Measurements from ENCODE around the gene ADGB.

DNA sequence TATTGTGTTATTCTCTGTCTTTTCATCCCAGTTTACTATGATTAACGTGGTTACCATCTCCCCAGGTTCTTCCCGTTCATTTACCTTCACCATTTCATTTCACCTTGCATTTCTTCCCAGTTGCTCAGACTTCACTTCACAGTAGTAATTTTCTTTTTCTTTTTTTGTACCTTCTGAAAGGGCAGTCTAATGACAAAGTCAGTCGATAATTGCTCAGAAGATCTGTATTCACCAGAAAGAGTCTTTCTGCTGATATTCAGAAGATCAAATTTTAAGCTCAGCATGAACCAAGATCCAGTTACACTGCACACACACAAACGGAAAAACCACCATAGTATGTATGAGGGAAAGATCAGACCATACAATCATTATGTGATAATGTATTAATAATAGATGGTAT is 265.5 kb downstream of the ADGB start:
- no peak for TF ChIP-seq CTCF (IDR thresholded peaks at IDR 0.05; ENCODE audit: insufficient read depth, low read depth, low read length)
- no peak for TF ChIP-seq EZH2 (IDR thresholded peaks at IDR 0.05; ENCODE audit: insufficient read depth, low read length)
